Dedifferentiated amniotic fluid mesenchymal stem cell (primary cell): Measurements from ENCODE around the gene ASAP2.

Experiments
- DNase-seq: peaks from one replicate; pipeline ENCODE4 v3.0.0-alpha.2; 2016; ENCODE audit errors: extremely low spot score

ASAP2 gene

GRCh38 chr2:9346885-9347284 is 140.3 kb downstream of the ASAP2 start:
- DNase-seq = no peak

GRCh38 chr2:9347411-9347881 is 140.8 kb downstream of the ASAP2 start:
- peak; percentile 20 for DNase-seq

- no peak for DNase-seq
Observed at GRCh38 chr2:9354318-9354717, 147.7 kb downstream of the ASAP2 start.

GRCh38 chr2:9355270-9355669 is 148.7 kb downstream of the ASAP2 start:
- DNase-seq = no peak

GRCh38 chr2:9355716-9356115 is 149.1 kb downstream of the ASAP2 start:
- no peak for DNase-seq

GRCh38 chr2:9356261-9356660 is 149.6 kb downstream of the ASAP2 start:
- no peak for DNase-seq

GRCh38 chr2:9358846-9359245 is 152.2 kb downstream of the ASAP2 start:
- no peak for DNase-seq

GRCh38 chr2:9359463-9359862 is 152.9 kb downstream of the ASAP2 start:
- no peak for DNase-seq

GRCh38 chr2:9360110-9360509 is 153.5 kb downstream of the ASAP2 start:
- DNase-seq = no peak

- no peak for DNase-seq
Observed at GRCh38 chr2:9360701-9361100, 154.1 kb downstream of the ASAP2 start.

- no peak for DNase-seq
Observed at GRCh38 chr2:9364373-9364772, 157.8 kb downstream of the ASAP2 start.

GRCh38 chr2:9364791-9365497 is 158.3 kb downstream of the ASAP2 start:
- no peak for DNase-seq

GRCh38 chr2:9365498-9366019 is 158.9 kb downstream of the ASAP2 start:
- DNase-seq = no peak

- no peak for DNase-seq
Observed at GRCh38 chr2:9366026-9366425, 159.4 kb downstream of the ASAP2 start.

- DNase-seq = no peak
Observed at GRCh38 chr2:9370746-9371145, 164.1 kb downstream of the ASAP2 start.

- no peak for DNase-seq
Observed at GRCh38 chr2:9373047-9373446, 166.4 kb downstream of the ASAP2 start.

- DNase-seq = no peak
Observed at GRCh38 chr2:9373476-9373875, 166.9 kb downstream of the ASAP2 start.

GRCh38 chr2:9374071-9374730 is 167.6 kb downstream of the ASAP2 start:
- DNase-seq = no peak

- DNase-seq = no peak
Observed at GRCh38 chr2:9375857-9376428, 169.3 kb downstream of the ASAP2 start.

- DNase-seq = no peak
Observed at GRCh38 chr2:9377461-9378097, 171.0 kb downstream of the ASAP2 start.

GRCh38 chr2:9378433-9379390 is 172.1 kb downstream of the ASAP2 start:
- peak; percentile 69 for DNase-seq
